ENCODE measurements around the gene USP12. TPM values are rescaled to one million over a fixed set of nuclear protein-coding genes. Genes with fewer than 3 reads are reported as not detected.

The USP12 gene
- total RNA-seq, 4 donors from 2014 or later, result 19.2 to 33.7 (median 25.9) TPM

DNA sequence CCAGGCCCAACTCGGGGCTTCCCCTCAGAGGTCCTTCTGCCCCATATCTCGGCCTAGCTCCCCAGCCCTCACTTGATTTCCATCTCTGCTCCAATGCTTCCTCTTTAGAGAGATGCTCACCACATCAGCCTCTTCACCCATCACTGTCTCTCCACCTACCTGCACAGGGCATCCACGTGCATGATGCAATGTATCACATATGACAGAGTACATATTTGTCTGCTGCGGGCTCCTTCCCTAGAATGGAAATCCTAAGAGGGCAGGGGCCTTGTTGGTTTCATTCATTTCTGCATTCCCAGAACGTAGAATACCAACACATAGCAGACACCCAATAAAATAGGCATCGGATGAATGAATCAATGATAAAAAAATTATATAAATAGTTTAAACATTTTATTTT, 130.3 kb downstream of the USP12 start:
- Histone ChIP-seq H3K9me3 (no peaks in the 10 kb centered on the region), H3K27me3 (no peaks in the 10 kb centered on the region), H3K4me3 (replicated peaks in 1 of 3) (no peak overlapping the region), H3K27ac (no peak overlapping the region), H3K4me1 (no peaks in the 10 kb centered on the region), H3K36me3 (no peaks in the 10 kb centered on the region)
- no peak for DNase-seq
- WGBS, 2 donors, result 94 to 97% methylated on average over 6 of the region's 6 CpGs
- TF ChIP-seq, protein P1, sequence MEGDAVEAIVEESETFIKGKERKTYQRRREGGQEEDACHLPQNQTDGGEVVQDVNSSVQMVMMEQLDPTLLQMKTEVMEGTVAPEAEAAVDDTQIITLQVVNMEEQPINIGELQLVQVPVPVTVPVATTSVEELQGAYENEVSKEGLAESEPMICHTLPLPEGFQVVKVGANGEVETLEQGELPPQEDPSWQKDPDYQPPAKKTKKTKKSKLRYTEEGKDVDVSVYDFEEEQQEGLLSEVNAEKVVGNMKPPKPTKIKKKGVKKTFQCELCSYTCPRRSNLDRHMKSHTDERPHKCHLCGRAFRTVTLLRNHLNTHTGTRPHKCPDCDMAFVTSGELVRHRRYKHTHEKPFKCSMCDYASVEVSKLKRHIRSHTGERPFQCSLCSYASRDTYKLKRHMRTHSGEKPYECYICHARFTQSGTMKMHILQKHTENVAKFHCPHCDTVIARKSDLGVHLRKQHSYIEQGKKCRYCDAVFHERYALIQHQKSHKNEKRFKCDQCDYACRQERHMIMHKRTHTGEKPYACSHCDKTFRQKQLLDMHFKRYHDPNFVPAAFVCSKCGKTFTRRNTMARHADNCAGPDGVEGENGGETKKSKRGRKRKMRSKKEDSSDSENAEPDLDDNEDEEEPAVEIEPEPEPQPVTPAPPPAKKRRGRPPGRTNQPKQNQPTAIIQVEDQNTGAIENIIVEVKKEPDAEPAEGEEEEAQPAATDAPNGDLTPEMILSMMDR (IDR thresholded peaks at IDR 0.05), result no peak
- TF ChIP-seq POLR2A (IDR thresholded peaks at IDR 0.05), result no peak
- intact Hi-C loops (cut with DNase I), result no loop called here

DNA sequence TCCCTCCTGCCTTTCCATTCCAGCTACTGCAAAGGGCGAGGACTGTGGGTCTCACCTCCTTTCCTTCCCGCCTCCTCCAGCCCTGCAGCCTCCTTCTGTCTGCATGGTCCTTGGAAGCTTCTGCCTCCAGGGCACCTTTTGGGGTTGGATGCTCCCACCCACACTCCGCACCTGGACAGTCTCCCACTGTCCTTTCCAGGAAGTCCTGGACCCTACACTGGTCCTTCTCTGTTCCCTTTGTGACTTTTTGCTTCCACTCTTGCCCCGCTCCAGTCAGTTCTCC, 130.8 kb downstream of the USP12 start:
- Histone ChIP-seq H3K4me1 (no peaks in the 10 kb centered on the region), H3K36me3 (no peaks in the 10 kb centered on the region)
- WGBS, 2 donors, result 96 to 99% methylated on average over 4 of the region's 4 CpGs

DNA sequence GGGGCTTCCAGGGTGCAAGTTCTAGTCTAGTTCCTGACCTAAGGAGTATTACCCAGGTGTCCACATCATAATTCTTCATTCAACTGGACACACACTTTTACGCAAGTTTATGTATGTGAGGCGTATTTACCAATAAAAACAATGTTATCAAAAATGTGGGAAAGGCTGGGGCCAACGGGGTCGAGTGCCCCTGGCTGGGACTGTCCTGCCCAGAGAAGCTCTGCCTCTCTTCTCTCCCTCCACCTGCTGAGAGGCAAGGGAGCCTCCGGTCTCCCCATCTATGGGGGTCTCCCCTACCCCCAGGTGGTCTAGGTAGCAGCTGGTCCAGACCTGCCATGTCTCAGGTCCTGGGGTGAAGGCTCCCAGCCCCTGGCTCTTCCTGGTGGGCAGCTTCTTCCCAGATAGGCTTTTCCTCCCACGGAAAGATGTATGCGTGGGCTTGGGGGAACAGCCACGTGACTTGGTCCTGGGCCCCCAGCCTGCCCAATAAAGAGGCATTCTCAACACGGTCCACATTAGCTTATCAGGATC, 132.4 kb downstream of the USP12 start:
- no peak for DNase-seq
- intact Hi-C loops (cut with DNase I), result no loop called here
- no peaks in the 10 kb centered on the region for H3K36me3 ChIP-seq
- H3K9me3 ChIP-seq, result no peaks in the 10 kb centered on the region
- no peak overlapping the region for H3K4me3 ChIP-seq (replicated peaks in 1 of 3)
- no peaks in the 10 kb centered on the region for H3K4me1 ChIP-seq
- H3K27ac ChIP-seq, result no peak overlapping the region
- 93 to 95% methylated on average over 9 of the region's 9 CpGs for WGBS, 2 donors
- no peaks in the 10 kb centered on the region for H3K27me3 ChIP-seq
- TF ChIP-seq, protein P1 (IDR thresholded peaks at IDR 0.05), result no peak

More for the DNA sequence above, 130.8 kb downstream of the USP12 start:
- H3K27me3 ChIP-seq, result no peaks in the 10 kb centered on the region
- H3K27ac ChIP-seq, result no peak overlapping the region
- no peaks in the 10 kb centered on the region for H3K9me3 ChIP-seq
- intact Hi-C loops (cut with DNase I), result no loop called here
- no peak for DNase-seq
- no peak for TF ChIP-seq POLR2A (IDR thresholded peaks at IDR 0.05)
- TF ChIP-seq, protein P1 (IDR thresholded peaks at IDR 0.05), result no peak
- H3K4me3 ChIP-seq (replicated peaks in 1 of 3), result no peak overlapping the region

DNA sequence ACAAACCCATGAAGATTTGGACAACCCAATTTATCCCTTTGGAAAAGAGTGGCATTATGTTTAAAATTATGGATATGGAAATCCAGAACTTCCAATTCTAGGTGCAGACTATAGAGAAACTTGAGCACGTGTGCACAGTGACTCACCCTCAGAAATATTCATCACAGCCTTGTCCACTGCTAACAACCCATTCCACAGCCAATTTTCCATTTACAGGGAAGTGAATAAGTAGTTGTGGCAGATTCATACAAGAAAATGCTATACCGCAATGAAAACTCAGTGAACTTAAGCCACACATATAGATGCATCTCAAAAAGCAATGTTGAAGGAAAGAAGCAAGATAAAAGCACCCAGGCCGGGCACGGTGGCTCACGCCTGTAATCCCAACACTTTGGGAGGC, 133.3 kb downstream of the USP12 start:
- H3K9me3 ChIP-seq, result no peaks in the 10 kb centered on the region
- no peak overlapping the region for H3K27ac ChIP-seq
- no peaks in the 10 kb centered on the region for H3K4me1 ChIP-seq
- no peaks in the 10 kb centered on the region for H3K27me3 ChIP-seq
- WGBS, 2 donors, result 90 to 92% methylated on average over 5 of the region's 5 CpGs
- no peak overlapping the region for H3K4me3 ChIP-seq (replicated peaks in 1 of 3)
- TF ChIP-seq, protein P1 (IDR thresholded peaks at IDR 0.05), result no peak
- TF ChIP-seq POLR2A (IDR thresholded peaks at IDR 0.05), result no peak
- no peaks in the 10 kb centered on the region for H3K36me3 ChIP-seq
- no peak for DNase-seq
- intact Hi-C loops (cut with DNase I), result no loop called here

DNA sequence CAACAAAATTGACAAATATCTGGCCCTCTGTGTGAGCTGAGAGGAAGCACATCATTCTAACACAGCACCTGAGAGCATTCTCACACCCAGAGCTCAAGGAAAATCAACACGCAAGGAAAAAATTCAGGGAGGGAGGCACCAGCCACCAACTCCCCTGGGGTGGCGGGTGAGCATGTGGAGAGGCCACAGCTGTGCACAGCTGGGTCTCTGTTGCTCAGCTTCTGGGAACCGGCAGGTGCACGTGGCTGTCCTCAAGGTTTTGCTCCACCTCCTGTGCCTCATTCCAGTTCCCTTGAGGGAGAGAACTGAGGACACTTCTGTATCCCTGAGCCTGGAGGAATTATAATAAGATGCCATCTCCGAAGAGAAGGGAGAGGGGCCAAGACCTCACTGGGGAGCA, 134.0 kb downstream of the USP12 start:
- no peaks in the 10 kb centered on the region for H3K36me3 ChIP-seq
- H3K4me1 ChIP-seq, result no peaks in the 10 kb centered on the region
- no peak overlapping the region for H3K4me3 ChIP-seq (replicated peaks in 1 of 3)
- H3K27ac ChIP-seq, result no peak overlapping the region
- intact Hi-C loops (cut with DNase I), result no loop called here
- H3K9me3 ChIP-seq, result no peaks in the 10 kb centered on the region
- TF ChIP-seq, protein P1 (IDR thresholded peaks at IDR 0.05), result no peak
- TF ChIP-seq POLR2A (IDR thresholded peaks at IDR 0.05), result no peak
- no peaks in the 10 kb centered on the region for H3K27me3 ChIP-seq
- 67 to 80% methylated on average over 5 of the region's 5 CpGs for WGBS, 2 donors
- no peak for DNase-seq

Measured in thyroid gland (tissue), 4 donors.